HEK293 (cell line): Measurements from ENCODE around the gene PRR22.

Source experiments
- CTCF ChIA-PET: fragments of 350-600 bp; formaldehyde crosslinking; extraction: SDS; loops from one replicate; lab custom pipeline; 2021; ENCODE audit warnings: antibody characterized with exemption; lab: Yijun Ruan, JAX
- POLR2A ChIA-PET: fragments of 300-600 bp; formaldehyde crosslinking; extraction: SDS; loops from one replicate; lab custom pipeline; 2020; ENCODE audit warnings: antibody characterized with exemption, inconsistent platforms; lab: Yijun Ruan, JAX
- H3K27ac ChIP-seq: fragments of 200-500 bp; sonication (Bioruptor generic); 2 replicates; pipeline ENCODE4 v1.5.1; 2014; ENCODE audit warnings: low read depth, low read length, control low read depth, inconsistent platforms; ENCODE audit errors: extremely low read depth
- H3K36me3 ChIP-seq, 2 experiments: fragments of 200-500 bp in 1 of 2; sonication (Bioruptor generic) in 1 of 2; 1 replicate in 1 of 2; 2 replicates in 1 of 2; pipeline ENCODE4 v1.5.1; 2014 to 2017; ENCODE audit warnings: inconsistent platforms in 2 of 2, low read length in 2 of 2; ENCODE audit not compliant: control insufficient read depth in 2 of 2, insufficient read depth in 1 of 2
- H3K4me1 ChIP-seq: fragments of 200-500 bp; sonication (Bioruptor generic); 2 replicates; pipeline ENCODE4 v1.5.1; 2014; ENCODE audit warnings: mild to moderate bottlenecking, low read length, inconsistent platforms; ENCODE audit not compliant: control insufficient read depth, insufficient read depth
- H3K4me3 ChIP-seq: 2 replicates; pipeline ENCODE4 v1.5.1; 2011; ENCODE audit warnings: low read depth, mild to moderate bottlenecking, control low read depth, low read length, moderate library complexity
- H3K9me3 ChIP-seq: fragments of 200-500 bp; sonication (Bioruptor generic); 2 replicates; pipeline ENCODE4 v1.5.1; 2014; ENCODE audit warnings: low read depth, low read length, inconsistent platforms; ENCODE audit not compliant: control insufficient read depth, insufficient read depth
- PRDM4 ChIP-seq: fragments of 450-650 bp; formaldehyde crosslinking; IDR thresholded peaks from 2 replicates; pipeline ENCODE4 v1.5.1; 2017; ENCODE audit warnings: missing biosample characterization, missing genetic modification characterization
- REPIN1 ChIP-seq: fragments of 450-650 bp; formaldehyde crosslinking; IDR thresholded peaks from 2 replicates; pipeline ENCODE4 v1.5.1; 2017; ENCODE audit warnings: missing biosample characterization, missing genetic modification characterization, low read depth
- SP7 ChIP-seq: fragments of 450-650 bp; formaldehyde crosslinking; IDR thresholded peaks from 2 replicates; pipeline ENCODE4 v1.5.1; 2016; ENCODE audit warnings: missing biosample characterization, missing genetic modification characterization
- YY2 ChIP-seq: fragments of 450-650 bp; formaldehyde crosslinking; IDR thresholded peaks from 2 replicates; pipeline ENCODE4 v1.5.1; 2016; ENCODE audit warnings: missing biosample characterization, missing genetic modification characterization
- ZBTB6 ChIP-seq: fragments of 450-650 bp; formaldehyde crosslinking; IDR thresholded peaks from 2 replicates; pipeline ENCODE4 v1.5.1; 2017; ENCODE audit warnings: missing biosample characterization, missing genetic modification characterization
- ZNF132 ChIP-seq: fragments of 450-650 bp; formaldehyde crosslinking; IDR thresholded peaks from 2 replicates; pipeline ENCODE4 v1.5.1; 2017; ENCODE audit warnings: missing biosample characterization, missing genetic modification characterization, borderline replicate concordance
- ZNF16 ChIP-seq: fragments of 450-650 bp; formaldehyde crosslinking; IDR thresholded peaks from 2 replicates; pipeline ENCODE4 v1.5.1; 2016; ENCODE audit warnings: low read depth, missing biosample characterization, missing genetic modification characterization
- ZNF19 ChIP-seq: fragments of 450-650 bp; formaldehyde crosslinking; IDR thresholded peaks from 2 replicates; pipeline ENCODE4; 2016; ENCODE audit warnings: missing biosample characterization, missing genetic modification characterization, low read depth
- ZNF366 ChIP-seq: fragments of 450-650 bp; formaldehyde crosslinking; conservative IDR thresholded peaks from 2 replicates; pipeline ENCODE4 v1.5.1; 2016; ENCODE audit warnings: missing biosample characterization, missing genetic modification characterization
- ZNF426 ChIP-seq: fragments of 450-650 bp; formaldehyde crosslinking; IDR thresholded peaks from 2 replicates; pipeline ENCODE4 v1.5.1; 2017; ENCODE audit warnings: missing biosample characterization, missing genetic modification characterization, mild to moderate bottlenecking, inconsistent platforms, moderate library complexity
- ZNF513 ChIP-seq: fragments of 450-650 bp; IDR thresholded peaks from 2 replicates; pipeline ENCODE4 v1.5.1; 2018; ENCODE audit warnings: missing biosample characterization, missing genetic modification characterization
- ZNF530 ChIP-seq: fragments of 450-650 bp; formaldehyde crosslinking; IDR thresholded peaks from 2 replicates; pipeline ENCODE4 v1.5.1; 2016; ENCODE audit warnings: low read depth, missing biosample characterization, missing genetic modification characterization
- ZNF596 ChIP-seq: fragments of 450-650 bp; IDR thresholded peaks from 2 replicates; pipeline ENCODE4 v1.5.0; 2018; ENCODE audit warnings: missing biosample characterization, mild to moderate bottlenecking, missing genetic modification characterization, moderate library complexity
- ZNF639 ChIP-seq: fragments of 450-650 bp; formaldehyde crosslinking; IDR thresholded peaks from 2 replicates; pipeline ENCODE4 v1.5.1; 2016; ENCODE audit warnings: missing biosample characterization, missing genetic modification characterization
- ZSCAN5A ChIP-seq: fragments of 450-650 bp; formaldehyde crosslinking; IDR thresholded peaks from 2 replicates; pipeline ENCODE4 v1.5.1; 2016; ENCODE audit warnings: missing biosample characterization, missing genetic modification characterization

Gene PRR22

GRCh38 chr19:5786593-5787408, 2.3 kb upstream of the PRR22 start:
- H3K9me3 ChIP-seq: no peaks in the 10 kb centered on the region
- ChIA-PET POLR2A (no interaction called here), CTCF (no interaction called here)

More at GRCh38 chr19:5786593-5787408, 2.3 kb upstream of the PRR22 start:
- no peak overlapping the region for H3K27ac ChIP-seq
- TF ChIP-seq ZNF19 (tag by site-specific recombination) (no peak), ZNF426 (tag by site-specific recombination) (no peak), REPIN1 (no peak), ZNF596 (tag by site-specific recombination) (no peak), ZNF530 (tag by site-specific recombination) (no peak), ZNF132 (no peak), YY2 (tag by site-specific recombination) (no peak), ZNF16 (tag by site-specific recombination) (no peak), ZBTB6 (tag by site-specific recombination) (no peak), ZNF639 (tag by site-specific recombination) (no peak), ZNF366 (tag by site-specific recombination) (no peak), ZSCAN5A (no peak), ZNF513 (tag by site-specific recombination) (no peak), SP7 (tag by site-specific recombination) (no peak), PRDM4 (no peak)
- H3K4me1 ChIP-seq: no peaks in the 10 kb centered on the region
- peaks cover 11 to 67% of the 10 kb centered on the region in 2 experiments; a peak in 2 of 3 replicates for H3K36me3 ChIP-seq
- H3K4me3 ChIP-seq: no peak overlapping the region
